Measurements from ENCODE around the gene TRIO. TPM values are rescaled to one million over a fixed set of nuclear protein-coding genes. Genes with fewer than 3 reads are reported as not detected.

TRIO gene
- total and polyA plus RNA-seq, 12 donors: 26.2 to 85.2 (median 61.9) TPM

DNA sequence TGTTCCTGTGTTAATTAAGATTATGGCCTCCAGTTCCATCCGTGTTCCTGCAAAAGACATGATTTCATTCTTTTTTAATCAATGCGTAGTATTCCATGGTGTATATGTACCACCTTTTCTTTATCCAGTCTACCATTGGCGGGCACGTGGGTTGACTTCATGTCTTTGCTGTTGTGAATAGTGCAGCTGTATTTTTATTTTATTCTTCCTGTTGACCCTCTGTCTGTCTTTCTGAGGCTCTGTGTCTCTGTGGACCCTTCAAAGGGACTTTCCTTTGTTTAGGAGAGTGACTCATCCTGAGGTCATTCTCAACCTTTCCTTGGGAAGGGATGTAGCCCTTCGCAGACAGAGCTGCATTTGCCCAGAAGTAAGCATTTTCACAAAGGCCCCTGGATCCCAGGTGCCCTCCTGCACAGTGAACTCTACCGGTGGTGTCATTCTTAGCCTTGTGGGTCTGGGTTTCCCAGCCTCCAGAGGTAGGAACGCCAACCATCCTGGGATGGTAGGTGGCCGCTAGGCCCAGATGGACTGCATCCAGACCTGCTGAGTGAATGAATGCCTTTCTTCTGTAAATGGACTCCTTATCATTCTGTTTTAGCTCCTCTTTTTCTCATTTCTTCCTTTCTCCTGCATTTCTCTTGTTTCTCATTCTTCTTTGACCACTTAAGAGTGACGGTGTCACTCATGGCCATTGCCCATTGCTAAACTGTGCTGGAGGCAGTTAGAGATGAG lies 22.4 kb downstream of the TRIO start:
- Histone ChIP-seq H3K9me3 (peaks cover 0 to 12% (median 0%) of the 10 kb centered on the region in 11 donors), H3K27me3 (no peaks in the 10 kb centered on the region), H3K36me3 (no peaks in the 10 kb centered on the region), H3K4me3 (no peak overlapping the region), H3K27ac (peak overlapping the region in 2 of 10 donors; percentile 29 to 41), H3K4me1 (peaks cover 11 to 84% (median 65%) of the 10 kb centered on the region in 9 donors)
- intact Hi-C loops (cut with DNase I): no loop called here
- no peak for DNase-seq
- TF ChIP-seq, protein P1, sequence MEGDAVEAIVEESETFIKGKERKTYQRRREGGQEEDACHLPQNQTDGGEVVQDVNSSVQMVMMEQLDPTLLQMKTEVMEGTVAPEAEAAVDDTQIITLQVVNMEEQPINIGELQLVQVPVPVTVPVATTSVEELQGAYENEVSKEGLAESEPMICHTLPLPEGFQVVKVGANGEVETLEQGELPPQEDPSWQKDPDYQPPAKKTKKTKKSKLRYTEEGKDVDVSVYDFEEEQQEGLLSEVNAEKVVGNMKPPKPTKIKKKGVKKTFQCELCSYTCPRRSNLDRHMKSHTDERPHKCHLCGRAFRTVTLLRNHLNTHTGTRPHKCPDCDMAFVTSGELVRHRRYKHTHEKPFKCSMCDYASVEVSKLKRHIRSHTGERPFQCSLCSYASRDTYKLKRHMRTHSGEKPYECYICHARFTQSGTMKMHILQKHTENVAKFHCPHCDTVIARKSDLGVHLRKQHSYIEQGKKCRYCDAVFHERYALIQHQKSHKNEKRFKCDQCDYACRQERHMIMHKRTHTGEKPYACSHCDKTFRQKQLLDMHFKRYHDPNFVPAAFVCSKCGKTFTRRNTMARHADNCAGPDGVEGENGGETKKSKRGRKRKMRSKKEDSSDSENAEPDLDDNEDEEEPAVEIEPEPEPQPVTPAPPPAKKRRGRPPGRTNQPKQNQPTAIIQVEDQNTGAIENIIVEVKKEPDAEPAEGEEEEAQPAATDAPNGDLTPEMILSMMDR (IDR thresholded peaks at IDR 0.05): no peak
- WGBS, 2 donors: 77 to 81% methylated on average over 9 of the region's 9 CpGs
- peak in 4 of 8 donors; percentile 43 to 72 (median 54) for ATAC-seq

DNA sequence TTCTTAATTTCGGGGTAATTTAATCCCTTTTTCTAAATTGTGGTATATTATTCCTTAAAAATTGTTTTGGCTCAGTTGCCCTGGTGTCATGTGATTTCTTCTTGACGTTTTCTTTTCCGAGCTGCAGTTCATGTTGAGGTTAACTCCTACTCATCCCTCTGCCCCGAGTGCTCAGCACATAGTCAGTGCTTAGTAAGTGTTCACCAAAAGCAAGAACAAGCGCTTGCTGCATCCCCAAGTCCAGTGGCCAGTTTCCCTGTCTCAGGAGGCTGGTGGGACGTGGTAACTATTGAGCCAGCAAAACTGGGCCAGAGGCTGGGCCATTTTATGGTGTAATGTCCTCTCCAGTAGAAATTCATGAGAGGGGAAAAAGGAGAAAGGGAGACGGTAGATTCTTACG lies 23.3 kb downstream of the TRIO start:
- TF ChIP-seq, protein P1 (IDR thresholded peaks at IDR 0.05): no peak
- Histone ChIP-seq H3K9me3 (peaks cover 0 to 12% (median 0%) of the 10 kb centered on the region in 11 donors), H3K27me3 (no peaks in the 10 kb centered on the region), H3K4me3 (no peak overlapping the region), H3K4me1 (peaks cover 7 to 81% (median 65%) of the 10 kb centered on the region in 9 donors), H3K27ac (no peak overlapping the region), H3K36me3 (no peaks in the 10 kb centered on the region)
- DNase-seq (no peak), ATAC-seq (peak in 1 of 8 donors; percentile 13)
- intact Hi-C loops (cut with DNase I): no loop called here
- 80 to 83% methylated on average over 8 of the region's 8 CpGs for WGBS, 2 donors

DNA sequence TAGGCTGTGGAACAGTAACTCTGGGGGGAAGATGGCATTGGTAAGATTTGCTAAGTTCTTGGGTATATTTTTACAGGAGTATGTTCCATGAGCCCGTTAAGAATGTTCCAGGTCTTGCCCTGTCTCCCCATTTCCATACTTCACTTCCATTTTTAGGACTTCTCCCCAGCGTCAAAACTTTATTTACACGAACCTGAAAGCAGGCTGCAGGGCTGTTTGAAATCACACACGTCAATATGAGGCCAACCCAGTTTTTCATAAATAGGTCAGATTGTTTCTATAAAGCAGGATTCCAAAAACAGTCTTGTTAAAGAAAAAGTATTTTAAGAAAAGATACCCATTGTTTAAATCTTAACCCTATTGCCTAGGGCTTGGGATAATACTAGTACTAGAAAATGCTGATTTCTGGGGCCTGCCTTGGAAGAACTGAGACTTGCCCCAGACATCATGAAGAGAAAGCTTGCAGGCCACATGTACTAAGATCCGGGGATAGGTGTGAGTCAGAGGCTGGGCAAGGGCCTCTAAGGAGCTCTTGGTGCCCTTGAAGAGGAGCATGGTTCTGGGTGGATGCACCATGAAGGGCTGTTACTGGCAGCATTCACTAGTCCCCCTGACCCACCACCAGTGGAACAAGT lies 24.2 kb downstream of the TRIO start:
- H3K4me1 ChIP-seq: peaks cover 7 to 83% (median 66%) of the 10 kb centered on the region in 9 donors
- H3K4me3 ChIP-seq: no peak overlapping the region
- no peaks in the 10 kb centered on the region for H3K27me3 ChIP-seq
- TF ChIP-seq, protein P1 (IDR thresholded peaks at IDR 0.05): no peak
- H3K9me3 ChIP-seq: peaks cover 0 to 12% (median 0%) of the 10 kb centered on the region in 11 donors
- WGBS, 2 donors: 74 to 81% methylated on average over 5 of the region's 5 CpGs
- peak overlapping the region in 2 of 10 donors; percentile 24 to 34 for H3K27ac ChIP-seq
- H3K36me3 ChIP-seq: no peaks in the 10 kb centered on the region
- intact Hi-C loops (cut with DNase I): no loop called here
- ATAC-seq: peak in 3 of 8 donors; percentile 18 to 34 (median 32)
- no peak for DNase-seq

DNA sequence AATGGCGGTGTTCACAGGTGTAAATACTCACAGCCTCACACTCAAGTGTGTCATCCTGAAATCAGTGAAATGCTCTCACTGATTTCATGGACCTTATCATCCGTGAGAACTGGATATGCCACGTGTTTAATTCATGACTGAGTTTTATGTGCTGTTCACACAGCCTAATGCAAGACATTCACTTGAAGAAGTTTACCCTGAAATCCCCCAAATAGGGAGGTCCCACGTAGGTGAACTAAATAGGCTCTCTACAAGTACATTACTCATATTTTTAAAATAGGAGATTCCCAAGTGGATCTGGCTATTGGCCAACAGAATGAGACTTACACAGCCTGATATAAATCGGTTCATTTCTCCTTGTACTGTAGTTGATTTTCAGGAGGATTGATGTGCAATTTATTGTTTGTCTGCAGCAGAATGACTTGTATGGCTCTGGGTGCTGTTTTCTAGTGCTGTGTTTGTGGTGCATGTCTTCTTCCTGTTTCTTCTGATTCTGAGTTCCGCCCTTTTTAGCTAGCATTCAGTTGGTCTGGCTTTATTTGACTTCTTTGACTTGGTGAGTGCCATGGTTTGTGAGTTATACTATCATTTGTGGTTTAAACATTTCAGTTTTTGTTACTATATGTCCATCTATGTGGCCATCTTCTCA lies 25.1 kb downstream of the TRIO start:
- peaks cover 0 to 11% (median 0%) of the 10 kb centered on the region in 11 donors for H3K9me3 ChIP-seq
- peak overlapping the region in 2 of 10 donors; percentile 24 to 34 for H3K27ac ChIP-seq
- peaks cover 7 to 89% (median 72%) of the 10 kb centered on the region in 9 donors for H3K4me1 ChIP-seq
- DNase-seq (no peak), ATAC-seq (peak in 4 of 8 donors; percentile 5 to 37 (median 14))
- no peaks in the 10 kb centered on the region for H3K27me3 ChIP-seq
- intact Hi-C loops (cut with DNase I): no loop called here
- no peaks in the 10 kb centered on the region for H3K36me3 ChIP-seq
- TF ChIP-seq, protein P1 (IDR thresholded peaks at IDR 0.05): no peak
- 42% methylated on average over 6 of the region's 6 CpGs for WGBS, 2 donors
- no peak overlapping the region for H3K4me3 ChIP-seq

Measured in heart right ventricle (tissue), 16 donors.